ENCODE results near the gene MYH15.

Gene MYH15

DNA sequence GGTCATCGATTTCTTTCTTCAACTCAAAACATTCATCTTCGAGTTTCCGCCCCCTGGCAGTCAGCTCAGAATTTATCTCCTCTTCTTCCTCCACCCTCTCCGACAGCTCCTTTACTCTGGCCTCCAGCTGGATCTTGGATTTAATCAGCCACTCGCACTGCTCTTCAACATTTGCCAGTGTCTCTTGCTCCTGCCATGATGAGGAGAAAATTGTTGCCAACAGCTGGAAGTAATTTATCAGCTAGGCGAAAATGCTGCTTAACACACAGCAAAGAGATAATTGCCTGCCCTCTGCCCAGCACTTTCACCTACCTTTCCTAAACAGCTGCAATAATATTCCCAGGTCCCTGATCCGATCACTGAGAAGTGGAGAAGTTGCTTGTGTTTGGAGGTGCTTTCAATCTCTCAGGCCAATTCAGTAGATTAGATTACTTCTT lies 69.3 kb downstream of the MYH15 start:
- no peaks in the 10 kb centered on the region for H3K4me1 ChIP-seq (ENCODE audit: insufficient read depth, low read length)
- H3K4me3 ChIP-seq (ENCODE audit: low read depth in 1 of 2, low read length in 2 of 2) = no peak overlapping the region
- no peaks in the 10 kb centered on the region for H3K9me3 ChIP-seq (ENCODE audit: low read length)
- H3K27ac ChIP-seq (ENCODE audit: low read depth, low read length) = no peak overlapping the region
- H3K9ac ChIP-seq (ENCODE audit: low read length) = no peak overlapping the region
- no peaks in the 10 kb centered on the region for H3K27me3 ChIP-seq (ENCODE audit: control insufficient read depth in 1 of 2, insufficient read depth in 2 of 2, low read length in 2 of 2)
- no peaks in the 10 kb centered on the region for H3K36me3 ChIP-seq (ENCODE audit: insufficient read depth, low read length)

DNA sequence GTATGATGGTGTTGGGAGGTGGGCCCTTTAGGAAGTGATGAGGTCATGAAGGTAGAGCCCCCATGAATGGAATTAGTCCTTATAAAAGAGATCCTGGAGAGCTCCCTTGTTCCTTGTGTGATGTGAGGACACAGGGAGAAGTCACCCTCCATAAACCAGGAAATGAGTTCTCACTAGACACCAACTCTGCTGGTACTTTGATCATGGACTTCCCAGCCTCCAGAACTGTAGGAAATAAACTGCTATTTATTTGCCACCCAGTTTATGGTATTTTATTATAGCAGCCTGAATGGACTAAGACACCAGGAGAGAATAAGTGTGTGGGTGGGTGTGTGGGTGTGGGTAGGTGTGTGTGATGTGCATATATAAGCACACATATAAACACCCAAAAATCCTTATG lies 71.9 kb downstream of the MYH15 start:
- H3K4me1 ChIP-seq (ENCODE audit: insufficient read depth, low read length) = no peaks in the 10 kb centered on the region
- no peak overlapping the region for H3K9ac ChIP-seq (ENCODE audit: low read length)
- no peaks in the 10 kb centered on the region for H3K27me3 ChIP-seq (ENCODE audit: control insufficient read depth in 1 of 2, insufficient read depth in 2 of 2, low read length in 2 of 2)
- H3K27ac ChIP-seq (ENCODE audit: low read depth, low read length) = no peak overlapping the region
- no peak overlapping the region for H3K4me3 ChIP-seq (ENCODE audit: low read depth in 1 of 2, low read length in 2 of 2)
- no peaks in the 10 kb centered on the region for H3K9me3 ChIP-seq (ENCODE audit: low read length)
- H3K36me3 ChIP-seq (ENCODE audit: insufficient read depth, low read length) = no peaks in the 10 kb centered on the region

DNA sequence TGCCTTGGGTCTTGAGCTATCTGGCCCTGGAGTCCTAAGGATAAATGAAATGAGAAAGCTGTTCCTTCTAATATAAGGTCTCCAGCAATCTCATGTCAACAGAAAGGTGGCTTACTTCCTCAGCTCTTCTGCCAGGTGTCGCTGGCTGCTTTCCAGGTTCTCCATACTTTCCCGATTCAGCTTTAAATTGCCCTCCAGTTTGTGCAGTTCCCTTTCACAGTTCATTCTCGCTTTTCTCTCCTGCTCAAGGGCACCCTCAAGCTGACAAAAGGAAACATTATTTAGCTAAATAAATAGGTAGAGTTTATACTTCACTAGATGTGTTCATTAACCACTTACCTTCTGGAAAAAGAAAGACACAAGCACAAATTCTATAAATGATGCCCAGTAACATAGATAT lies 73.0 kb downstream of the MYH15 start:
- no peak overlapping the region for H3K4me3 ChIP-seq (ENCODE audit: low read depth in 1 of 2, low read length in 2 of 2)
- no peaks in the 10 kb centered on the region for H3K9me3 ChIP-seq (ENCODE audit: low read length)
- no peak overlapping the region for H3K9ac ChIP-seq (ENCODE audit: low read length)
- H3K27ac ChIP-seq (ENCODE audit: low read depth, low read length) = no peak overlapping the region
- no peaks in the 10 kb centered on the region for H3K4me1 ChIP-seq (ENCODE audit: insufficient read depth, low read length)
- no peaks in the 10 kb centered on the region for H3K27me3 ChIP-seq (ENCODE audit: control insufficient read depth in 1 of 2, insufficient read depth in 2 of 2, low read length in 2 of 2)
- no peaks in the 10 kb centered on the region for H3K36me3 ChIP-seq (ENCODE audit: insufficient read depth, low read length)

DNA sequence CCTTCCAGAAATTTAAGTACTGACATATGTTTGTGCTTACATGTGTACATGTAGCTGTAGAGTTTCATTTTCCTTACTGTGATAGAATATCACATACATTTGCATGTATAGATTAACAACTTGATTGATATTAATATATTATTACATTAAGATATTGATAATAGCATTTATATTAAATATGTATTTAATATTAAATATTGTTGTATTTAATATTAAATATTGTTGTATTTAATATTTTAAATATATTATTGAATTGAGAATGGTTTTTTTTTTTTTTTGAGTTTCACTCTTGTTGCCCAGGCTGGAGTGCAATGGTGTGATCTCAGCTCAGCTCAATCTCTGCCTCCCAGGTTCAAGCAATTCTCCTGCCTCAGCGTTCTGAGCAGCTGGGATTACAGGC lies 76.5 kb downstream of the MYH15 start:
- Histone ChIP-seq H3K4me3 (ENCODE audit: low read depth in 1 of 2, low read length in 2 of 2) (no peak overlapping the region), H3K27me3 (ENCODE audit: control insufficient read depth in 1 of 2, insufficient read depth in 2 of 2, low read length in 2 of 2) (no peaks in the 10 kb centered on the region), H3K9me3 (ENCODE audit: low read length) (no peaks in the 10 kb centered on the region), H3K27ac (ENCODE audit: low read depth, low read length) (no peak overlapping the region), H3K4me1 (ENCODE audit: insufficient read depth, low read length) (no peaks in the 10 kb centered on the region), H3K36me3 (ENCODE audit: insufficient read depth, low read length) (no peaks in the 10 kb centered on the region), H3K9ac (ENCODE audit: low read length) (no peak overlapping the region)

DNA sequence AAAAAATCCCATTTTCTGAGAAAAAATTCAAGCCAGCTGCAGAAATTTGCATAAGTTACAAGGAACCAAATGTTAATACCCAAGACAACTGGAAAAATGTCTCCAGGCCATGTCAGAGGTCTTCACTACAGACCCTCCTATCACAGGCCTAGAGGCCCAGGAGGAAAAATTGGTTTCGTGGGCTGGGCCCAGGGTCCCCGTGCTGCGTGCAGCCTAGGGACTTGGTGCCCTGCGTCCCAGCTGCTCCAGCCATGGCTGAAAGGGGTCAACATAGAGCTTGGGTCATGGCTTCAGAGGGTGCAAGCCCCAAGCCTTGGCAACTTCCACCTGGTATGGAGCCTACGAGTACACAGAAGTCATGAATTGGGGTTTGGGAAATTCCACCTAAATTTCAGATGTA lies 78.0 kb downstream of the MYH15 start:
- Histone ChIP-seq H3K27ac (ENCODE audit: low read depth, low read length) (no peak overlapping the region), H3K9ac (ENCODE audit: low read length) (no peak overlapping the region), H3K4me1 (ENCODE audit: insufficient read depth, low read length) (no peaks in the 10 kb centered on the region), H3K36me3 (ENCODE audit: insufficient read depth, low read length) (no peaks in the 10 kb centered on the region), H3K27me3 (ENCODE audit: control insufficient read depth in 1 of 2, insufficient read depth in 2 of 2, low read length in 2 of 2) (no peaks in the 10 kb centered on the region), H3K9me3 (ENCODE audit: low read length) (no peaks in the 10 kb centered on the region), H3K4me3 (ENCODE audit: low read depth in 1 of 2, low read length in 2 of 2) (no peak overlapping the region)

DNA sequence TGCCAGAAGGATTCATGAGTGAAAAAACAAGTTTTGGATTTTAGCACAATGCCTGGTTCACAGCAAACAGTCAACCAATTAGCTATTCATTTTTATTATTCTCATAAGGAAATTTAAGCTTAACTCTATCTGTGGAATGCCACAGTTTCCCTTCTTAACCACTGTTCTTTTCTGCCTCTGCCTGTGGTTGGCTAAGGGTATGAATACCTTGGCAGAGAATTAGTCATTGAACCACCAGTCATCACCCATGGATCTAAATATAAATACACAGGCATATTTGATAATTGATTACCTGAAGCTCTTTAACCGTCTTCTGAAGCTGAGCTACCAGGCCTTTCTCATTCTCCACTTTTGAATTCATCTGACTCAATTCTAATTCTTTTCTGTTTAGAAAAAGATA lies 79.9 kb downstream of the MYH15 start:
- Histone ChIP-seq H3K4me3 (ENCODE audit: low read depth in 1 of 2, low read length in 2 of 2) (no peak overlapping the region), H3K36me3 (ENCODE audit: insufficient read depth, low read length) (no peaks in the 10 kb centered on the region), H3K27ac (ENCODE audit: low read depth, low read length) (no peak overlapping the region), H3K9me3 (ENCODE audit: low read length) (no peaks in the 10 kb centered on the region), H3K27me3 (ENCODE audit: control insufficient read depth in 1 of 2, insufficient read depth in 2 of 2, low read length in 2 of 2) (no peaks in the 10 kb centered on the region), H3K9ac (ENCODE audit: low read length) (no peak overlapping the region), H3K4me1 (ENCODE audit: insufficient read depth, low read length) (no peaks in the 10 kb centered on the region)

DNA sequence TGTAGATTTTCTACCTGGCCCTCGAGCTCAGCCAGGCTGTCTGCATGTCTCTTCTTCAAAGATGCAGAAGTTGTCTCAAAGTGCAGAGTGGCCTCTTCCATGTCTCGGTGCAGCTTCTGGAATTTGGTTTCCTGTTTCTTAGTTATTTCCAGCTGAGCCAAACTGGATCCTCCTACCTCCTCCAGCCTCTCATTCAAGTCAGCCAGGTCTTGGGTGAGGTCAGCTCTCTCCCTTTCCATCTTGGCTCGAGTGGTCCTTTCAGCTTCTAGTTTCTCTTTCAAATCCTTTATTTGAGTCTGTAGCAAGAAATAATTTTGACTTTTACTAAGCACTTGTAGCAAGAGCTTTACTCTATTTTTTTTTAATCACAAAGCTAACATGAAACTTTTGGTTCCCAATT lies 81.8 kb downstream of the MYH15 start:
- Histone ChIP-seq H3K27me3 (ENCODE audit: control insufficient read depth in 1 of 2, insufficient read depth in 2 of 2, low read length in 2 of 2) (no peaks in the 10 kb centered on the region), H3K9ac (ENCODE audit: low read length) (no peak overlapping the region), H3K9me3 (ENCODE audit: low read length) (no peaks in the 10 kb centered on the region), H3K27ac (ENCODE audit: low read depth, low read length) (no peak overlapping the region), H3K4me3 (ENCODE audit: low read depth in 1 of 2, low read length in 2 of 2) (no peak overlapping the region), H3K4me1 (ENCODE audit: insufficient read depth, low read length) (no peaks in the 10 kb centered on the region), H3K36me3 (ENCODE audit: insufficient read depth, low read length) (no peaks in the 10 kb centered on the region)

DNA sequence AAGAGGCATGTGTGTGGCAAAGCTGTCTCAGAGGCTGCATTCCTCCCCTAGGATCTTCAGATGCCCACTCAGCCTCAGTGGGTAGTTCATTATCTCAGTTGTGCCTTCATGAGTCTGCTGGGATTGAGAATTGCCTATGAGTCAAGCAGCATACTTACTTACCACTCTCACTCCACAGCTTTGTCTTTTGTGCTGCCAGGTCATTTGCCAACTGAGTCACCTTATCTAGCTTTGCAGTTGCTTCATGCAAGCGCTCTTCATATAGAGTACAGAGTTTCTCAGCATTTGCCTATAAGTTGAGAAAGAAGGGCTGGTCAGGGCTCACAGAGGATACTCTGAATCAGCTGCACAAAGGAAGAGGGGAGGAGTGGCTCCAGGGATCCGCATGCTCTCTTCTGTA lies 89.5 kb downstream of the MYH15 start:
- Histone ChIP-seq H3K36me3 (ENCODE audit: insufficient read depth, low read length) (no peaks in the 10 kb centered on the region), H3K9me3 (ENCODE audit: low read length) (no peaks in the 10 kb centered on the region), H3K27me3 (ENCODE audit: control insufficient read depth in 1 of 2, insufficient read depth in 2 of 2, low read length in 2 of 2) (no peaks in the 10 kb centered on the region)

DNA sequence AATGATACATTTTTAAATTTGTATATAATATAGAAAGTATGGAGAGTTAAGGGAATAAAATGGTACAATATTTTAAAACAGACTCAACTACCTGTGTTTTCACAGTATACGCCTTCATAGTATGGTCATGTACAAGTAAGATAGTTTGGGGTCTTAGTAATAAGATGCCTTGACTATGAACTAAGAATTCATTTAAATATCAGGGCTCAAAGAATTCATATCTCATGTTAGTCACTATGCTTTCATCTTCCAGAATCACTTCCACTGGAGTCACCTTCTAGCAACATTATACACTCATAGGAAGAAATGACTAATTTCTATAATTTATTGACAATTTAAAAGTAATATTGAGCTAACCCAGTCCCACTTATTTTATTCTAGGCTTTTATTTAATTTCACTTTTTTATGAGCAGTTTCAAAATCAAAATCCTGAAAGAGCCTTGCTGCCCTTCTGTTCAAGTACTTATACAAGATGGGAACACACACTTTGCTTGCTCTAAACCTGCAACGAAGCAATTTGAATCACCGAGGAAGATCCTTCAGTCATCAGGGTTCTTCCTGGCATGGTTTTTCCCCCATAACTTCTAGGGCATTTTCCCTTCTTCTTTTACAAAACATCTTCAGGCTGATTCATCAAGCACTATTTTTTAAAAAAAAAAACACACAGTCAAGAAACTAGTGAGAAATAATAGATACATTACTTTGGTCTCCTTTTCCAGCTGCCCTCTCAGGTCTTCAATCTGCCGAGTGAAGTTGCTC lies 94.1 kb downstream of the MYH15 start:
- no peaks in the 10 kb centered on the region for H3K27me3 ChIP-seq (ENCODE audit: control insufficient read depth in 1 of 2, insufficient read depth in 2 of 2, low read length in 2 of 2)
- H3K27ac ChIP-seq (ENCODE audit: low read depth, low read length) = no peak overlapping the region
- no peaks in the 10 kb centered on the region for H3K9me3 ChIP-seq (ENCODE audit: low read length)
- H3K4me1 ChIP-seq (ENCODE audit: insufficient read depth, low read length) = no peaks in the 10 kb centered on the region
- H3K36me3 ChIP-seq (ENCODE audit: insufficient read depth, low read length) = no peaks in the 10 kb centered on the region
- H3K4me3 ChIP-seq (ENCODE audit: low read depth in 1 of 2, low read length in 2 of 2) = no peak overlapping the region
- no peak overlapping the region for H3K9ac ChIP-seq (ENCODE audit: low read length)

More for the DNA sequence above, 89.5 kb downstream of the MYH15 start:
- H3K4me1 ChIP-seq (ENCODE audit: insufficient read depth, low read length) = no peaks in the 10 kb centered on the region
- no peak overlapping the region for H3K4me3 ChIP-seq (ENCODE audit: low read depth in 1 of 2, low read length in 2 of 2)
- no peak overlapping the region for H3K27ac ChIP-seq (ENCODE audit: low read depth, low read length)
- no peak overlapping the region for H3K9ac ChIP-seq (ENCODE audit: low read length)

DNA sequence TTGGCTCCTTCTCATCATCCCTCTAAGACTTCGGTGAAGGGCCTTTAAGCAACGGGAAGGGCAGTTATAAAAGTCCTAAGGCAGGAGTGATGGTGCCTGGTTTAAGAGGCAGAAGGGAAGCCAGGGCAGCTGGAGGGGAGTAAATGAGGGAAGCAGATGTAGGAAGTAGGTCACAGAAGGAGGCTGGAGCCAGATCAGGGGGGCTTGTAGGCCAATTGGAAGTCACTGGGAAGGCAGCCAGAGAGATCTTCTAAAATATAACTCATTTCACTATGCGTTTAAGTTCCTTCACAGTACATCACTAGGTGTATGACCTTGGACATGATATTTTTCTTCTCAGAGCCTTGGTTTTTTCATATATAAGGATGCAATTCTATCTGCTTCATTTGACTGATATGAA lies 94.7 kb downstream of the MYH15 start:
- Histone ChIP-seq H3K4me1 (ENCODE audit: insufficient read depth, low read length) (no peaks in the 10 kb centered on the region), H3K27me3 (ENCODE audit: control insufficient read depth in 1 of 2, insufficient read depth in 2 of 2, low read length in 2 of 2) (no peaks in the 10 kb centered on the region), H3K9me3 (ENCODE audit: low read length) (no peaks in the 10 kb centered on the region), H3K9ac (ENCODE audit: low read length) (no peak overlapping the region), H3K36me3 (ENCODE audit: insufficient read depth, low read length) (no peaks in the 10 kb centered on the region), H3K4me3 (ENCODE audit: low read depth in 1 of 2, low read length in 2 of 2) (no peak overlapping the region), H3K27ac (ENCODE audit: low read depth, low read length) (no peak overlapping the region)

DNA sequence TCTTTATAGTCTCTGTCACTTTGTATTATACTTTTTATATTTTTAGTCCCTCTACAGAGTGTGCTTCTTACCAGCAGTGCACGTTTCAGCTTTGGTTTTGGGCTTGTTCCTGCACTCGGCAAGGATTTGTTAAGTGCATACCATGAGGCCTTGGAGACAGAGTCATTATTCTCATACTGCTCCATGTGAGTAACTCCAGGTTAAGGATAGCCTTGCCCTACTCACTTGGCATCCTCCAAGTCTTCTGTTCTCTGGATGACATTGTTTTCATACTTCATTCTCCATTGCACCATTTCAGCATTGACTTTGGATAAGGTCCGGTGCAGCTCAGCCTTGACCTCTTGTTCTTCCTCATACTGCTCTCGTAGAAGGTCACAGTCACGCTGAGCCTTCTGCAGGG lies 96.4 kb downstream of the MYH15 start:
- H3K4me1 ChIP-seq (ENCODE audit: insufficient read depth, low read length) = no peaks in the 10 kb centered on the region
- H3K27me3 ChIP-seq (ENCODE audit: control insufficient read depth in 1 of 2, insufficient read depth in 2 of 2, low read length in 2 of 2) = no peaks in the 10 kb centered on the region
- no peaks in the 10 kb centered on the region for H3K9me3 ChIP-seq (ENCODE audit: low read length)
- H3K36me3 ChIP-seq (ENCODE audit: insufficient read depth, low read length) = no peaks in the 10 kb centered on the region
- no peak overlapping the region for H3K4me3 ChIP-seq (ENCODE audit: low read depth in 1 of 2, low read length in 2 of 2)
- no peak overlapping the region for H3K27ac ChIP-seq (ENCODE audit: low read depth, low read length)
- no peak overlapping the region for H3K9ac ChIP-seq (ENCODE audit: low read length)

DNA sequence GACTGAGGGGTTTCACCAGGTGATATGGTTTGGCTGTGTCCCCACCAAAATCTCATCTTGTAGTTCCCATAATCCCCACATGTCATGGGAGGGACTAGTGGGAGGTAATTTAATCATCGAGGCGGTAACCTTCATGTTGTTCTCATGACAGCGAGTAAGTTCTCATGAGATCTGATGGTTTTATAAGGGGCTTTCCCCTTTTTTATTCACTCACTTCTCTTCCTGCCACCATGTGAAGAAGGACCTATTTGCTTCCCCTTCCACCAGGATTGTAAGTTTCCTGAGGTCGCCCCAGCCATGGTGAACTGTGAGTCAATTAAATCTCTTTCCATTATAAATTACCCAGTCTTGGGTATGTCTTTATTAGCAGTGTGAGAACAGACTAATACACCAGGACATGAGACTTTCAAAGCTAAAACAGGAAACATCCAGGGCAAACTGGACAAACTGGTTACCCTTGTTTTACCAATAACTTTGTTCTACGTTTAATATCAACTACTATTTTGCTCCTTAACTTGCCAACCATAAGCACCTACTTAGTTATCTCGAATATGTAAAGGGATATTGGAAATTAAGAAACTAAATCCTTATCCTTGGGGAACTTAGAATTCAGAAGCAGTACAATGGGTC lies 98.2 kb downstream of the MYH15 start:
- no peak overlapping the region for H3K4me3 ChIP-seq (ENCODE audit: low read depth in 1 of 2, low read length in 2 of 2)
- no peaks in the 10 kb centered on the region for H3K27me3 ChIP-seq (ENCODE audit: control insufficient read depth in 1 of 2, insufficient read depth in 2 of 2, low read length in 2 of 2)
- H3K36me3 ChIP-seq (ENCODE audit: insufficient read depth, low read length) = no peaks in the 10 kb centered on the region
- no peaks in the 10 kb centered on the region for H3K4me1 ChIP-seq (ENCODE audit: insufficient read depth, low read length)
- H3K9me3 ChIP-seq (ENCODE audit: low read length) = no peaks in the 10 kb centered on the region
- no peak overlapping the region for H3K9ac ChIP-seq (ENCODE audit: low read length)
- no peak overlapping the region for H3K27ac ChIP-seq (ENCODE audit: low read depth, low read length)

All from muscle layer of colon (tissue), 2 donors.